ENCODE data around the gene MTM1. TPM values are rescaled to one million over a fixed set of nuclear protein-coding genes. Genes with fewer than 3 reads are reported as not detected.

MTM1 gene
- polyA plus RNA-seq, 1 donor from 2014 or later: 7.1 TPM

GRCh38 chrX:150544835-150545770 is 23.3 kb upstream of the MTM1 start:
- TF ChIP-seq EP300 (conservative IDR thresholded peaks at IDR 0.05; ENCODE audit: poor library complexity, severe bottlenecking) (no peak), TAF1 (IDR thresholded peaks at IDR 0.05; ENCODE audit: low read depth) (no peak), EZH2 (IDR thresholded peaks at IDR 0.05; ENCODE audit: borderline replicate concordance, insufficient read depth, low read length, poor library complexity, severe bottlenecking) (no peak), SMC3 (conservative IDR thresholded peaks at IDR 0.05; ENCODE audit: poor library complexity) (no peak), REST (IDR thresholded peaks at IDR 0.05; ENCODE audit: borderline replicate concordance) (no peak), MXI1 (conservative IDR thresholded peaks at IDR 0.05; ENCODE audit: poor library complexity, severe bottlenecking) (no peak), CTCF (IDR thresholded peaks at IDR 0.05; ENCODE audit: poor library complexity, severe bottlenecking) (no peak), POLR2AphosphoS5 (IDR thresholded peaks at IDR 0.05) (no peak), RAD21 (conservative IDR thresholded peaks at IDR 0.05) (no peak)
- Histone ChIP-seq H3K9ac (ENCODE audit: low read length) (no peak overlapping the region), H3F3A (ENCODE audit: insufficient read depth, low read length, poor library complexity, severe bottlenecking) (no peaks in the 10 kb centered on the region)

GRCh38 chrX:150546711-150547153 is 21.7 kb upstream of the MTM1 start:
- H3K27ac ChIP-seq (ENCODE audit: low read length): no peak overlapping the region
- no peaks in the 10 kb centered on the region for H4K20me1 ChIP-seq (ENCODE audit: insufficient read depth)
- no peak overlapping the region for H3K4me3 ChIP-seq (ENCODE audit: low read length)
- no peaks in the 10 kb centered on the region for H3K9me3 ChIP-seq (ENCODE audit: low read length)
- H3F3A ChIP-seq (ENCODE audit: insufficient read depth, low read length, poor library complexity, severe bottlenecking): no peaks in the 10 kb centered on the region
- no peaks in the 10 kb centered on the region for H3K36me3 ChIP-seq (ENCODE audit: insufficient read depth, low read length)
- TF ChIP-seq MXI1 (conservative IDR thresholded peaks at IDR 0.05; ENCODE audit: poor library complexity, severe bottlenecking): no peak
- TF ChIP-seq RAD21 (conservative IDR thresholded peaks at IDR 0.05): no peak
- TF ChIP-seq TAF1 (IDR thresholded peaks at IDR 0.05; ENCODE audit: low read depth): no peak
- TF ChIP-seq EP300 (conservative IDR thresholded peaks at IDR 0.05; ENCODE audit: poor library complexity, severe bottlenecking): no peak
- no peak for TF ChIP-seq CTCF (IDR thresholded peaks at IDR 0.05; ENCODE audit: poor library complexity, severe bottlenecking)
- no peak for TF ChIP-seq EZH2 (IDR thresholded peaks at IDR 0.05; ENCODE audit: borderline replicate concordance, insufficient read depth, low read length, poor library complexity, severe bottlenecking)
- TF ChIP-seq SMC3 (conservative IDR thresholded peaks at IDR 0.05; ENCODE audit: poor library complexity): no peak
- H3K9ac ChIP-seq (ENCODE audit: low read length): no peak overlapping the region
- no peak overlapping the region for H3K4me2 ChIP-seq (ENCODE audit: low read length)
- H2AFZ ChIP-seq (ENCODE audit: low read depth, low read length): no peak overlapping the region
- no peaks in the 10 kb centered on the region for H3K79me2 ChIP-seq (replicated peaks; ENCODE audit: insufficient read depth, low read length)
- no peaks in the 10 kb centered on the region for H3K9me2 ChIP-seq (ENCODE audit: insufficient read depth, low read length)
- H3K27me3 ChIP-seq (ENCODE audit: insufficient read depth, low read depth, low read length): no peaks in the 10 kb centered on the region

More at GRCh38 chrX:150544835-150545770, 23.3 kb upstream of the MTM1 start:
- no peak overlapping the region for H2AFZ ChIP-seq (ENCODE audit: low read depth, low read length)
- H3K4me3 ChIP-seq (ENCODE audit: low read length): no peak overlapping the region
- H4K20me1 ChIP-seq (ENCODE audit: insufficient read depth): no peaks in the 10 kb centered on the region
- H3K27ac ChIP-seq (ENCODE audit: low read length): no peak overlapping the region
- no peaks in the 10 kb centered on the region for H3K9me2 ChIP-seq (ENCODE audit: insufficient read depth, low read length)
- no peaks in the 10 kb centered on the region for H3K79me2 ChIP-seq (replicated peaks; ENCODE audit: insufficient read depth, low read length)
- H3K4me2 ChIP-seq (ENCODE audit: low read length): no peak overlapping the region
- H3K27me3 ChIP-seq (ENCODE audit: insufficient read depth, low read depth, low read length): no peaks in the 10 kb centered on the region
- no peaks in the 10 kb centered on the region for H3K36me3 ChIP-seq (ENCODE audit: insufficient read depth, low read length)
- H3K9me3 ChIP-seq (ENCODE audit: low read length): no peaks in the 10 kb centered on the region

Measured in neural cell (in vitro differentiated cells).